GM12878 (cell line): ENCODE data around the gene CALD1. TPM values are rescaled to one million over a fixed set of nuclear protein-coding genes. Genes with fewer than 3 reads are reported as not detected.

ENCODE experiments used
- ATAC-seq: fragments of 200-7000 bp; cut with Tn5 transposase; 3 replicates; pipeline ENCODE4 v1.9.1; 2020; ENCODE audit warnings: mild to moderate bottlenecking, moderate library complexity
- BruUV-seq: library from RNA; stranded (reverse); fragments of 400-500 nt; replicated peaks from 2 replicates; lab custom pipeline; 2021; lab: Mats Ljungman, UMichigan
- CTCF ChIA-PET: fragments of 300-600 bp; sonication (Branson Sonifier 250); formaldehyde crosslinking; extraction: SDS; loops from one replicate; lab custom pipeline; 2021; ENCODE audit warnings: inconsistent platforms; lab: Yijun Ruan, JAX
- POLR2A ChIA-PET: fragments of 350-600 bp; formaldehyde crosslinking; extraction: SDS; loops from one replicate; lab custom pipeline; 2021; ENCODE audit warnings: inconsistent platforms; lab: Charles Lee
- RAD21 ChIA-PET: fragments of 300-600 bp; sonication (Branson Sonifier 250); formaldehyde crosslinking; loops from one replicate; lab custom pipeline; 2023; ENCODE audit warnings: antibody characterized with exemption; ENCODE audit not compliant: unreplicated experiment; lab: Charles Lee
- SMC1A ChIA-PET: fragments of 300-600 bp; sonication (Branson Sonifier 250); formaldehyde crosslinking; loops from one replicate; lab custom pipeline; 2023; ENCODE audit not compliant: unreplicated experiment, uncharacterized antibody; lab: Charles Lee
- DNase-seq: peaks from one replicate; pipeline ENCODE4 v3.0.0-alpha.2; 2011; ENCODE audit warnings: low read depth, low spot score
- FAIRE-seq: peaks from 3 replicates; lab custom pipeline; 2011; peaks lifted over from hg19 to GRCh38; lab: Jason Lieb, UNC
- H2AFZ ChIP-seq: 2 replicates; pipeline ENCODE4 v1.6.0; 2011; ENCODE audit warnings: low read depth, low read length, control low read depth; ENCODE audit not compliant: control insufficient read depth
- H3K27ac ChIP-seq: 2 replicates; pipeline ENCODE4 v1.5.1; 2011; ENCODE audit warnings: control low read depth; ENCODE audit not compliant: control insufficient read depth, insufficient read depth
- H3K27me3 ChIP-seq, 2 experiments: replicated peaks in 1 of 2; 2 replicates each; pipeline versions ENCODE4 v1.6.0 to v1.6.1; 2011; ENCODE audit warnings: low read length in 1 of 2; ENCODE audit not compliant: control insufficient read depth in 2 of 2, insufficient read depth in 2 of 2
- H3K36me3 ChIP-seq, 2 experiments: 2 replicates each; pipeline ENCODE4 v1.5.1; 2011; ENCODE audit warnings: low read length in 1 of 2; ENCODE audit not compliant: control insufficient read depth in 2 of 2, insufficient read depth in 2 of 2
- H3K4me1 ChIP-seq: 2 replicates; pipeline ENCODE4 v1.6.1; 2011; ENCODE audit warnings: mild to moderate bottlenecking, low read length, moderate library complexity, mixed read lengths; ENCODE audit not compliant: control insufficient read depth, insufficient read depth
- H3K4me2 ChIP-seq: 2 replicates; pipeline ENCODE4 v1.6.0; 2011; ENCODE audit warnings: control low read depth; ENCODE audit not compliant: control insufficient read depth, insufficient read depth
- H3K4me3 ChIP-seq: fragments of 200-600 bp; sonication (generic); 2 replicates; pipeline ENCODE4 v1.5.1; 2016
- H3K79me2 ChIP-seq: 2 replicates; pipeline ENCODE4 v1.6.0; 2011; ENCODE audit warnings: low read length; ENCODE audit not compliant: control insufficient read depth, insufficient read depth
- H3K9ac ChIP-seq: 2 replicates; pipeline ENCODE4 v1.8.0; 2011; ENCODE audit warnings: low read length, control low read depth, mixed read lengths; ENCODE audit not compliant: control insufficient read depth, insufficient read depth
- H3K9me3 ChIP-seq: replicated peaks from 3 replicates; pipeline ENCODE4 v1.5.1; 2011; ENCODE audit warnings: mild to moderate bottlenecking, low read length; ENCODE audit not compliant: control insufficient read depth, insufficient read depth
- H4K20me1 ChIP-seq: 2 replicates; pipeline ENCODE4 v1.6.0; 2011; ENCODE audit not compliant: control insufficient read depth, insufficient read depth
- CEBPB ChIP-seq, 2 experiments: fragments of 150-350 bp in 1 of 2; IDR thresholded peaks; 2 replicates each; pipeline ENCODE4 v1.6.1; 2012 to 2014; ENCODE audit warnings: low read depth in 2 of 2, low read length in 2 of 2, borderline replicate concordance in 1 of 2, inconsistent platforms in 1 of 2
- CREB1 ChIP-seq: IDR thresholded peaks from 2 replicates; pipeline ENCODE4 v1.6.1; 2012; ENCODE audit warnings: low read depth, mild to moderate bottlenecking, inconsistent platforms
- CTCF ChIP-seq, 3 experiments: IDR thresholded peaks in 2 of 3; conservative IDR thresholded peaks in 1 of 3; 2 replicates each; pipeline ENCODE4 v1.5.1; 2011; ENCODE audit warnings: low read depth in 3 of 3, low read length in 3 of 3, mild to moderate bottlenecking in 3 of 3, control low read depth in 2 of 3, moderate library complexity in 2 of 3, inconsistent platforms in 1 of 3, mixed read lengths in 1 of 3; ENCODE audit not compliant: control insufficient read depth in 2 of 3, insufficient read depth in 1 of 3; ENCODE audit errors: extremely low read depth in 1 of 3
- DPF2 ChIP-seq: fragments of 450-650 bp; IDR thresholded peaks from 2 replicates; pipeline ENCODE4 v1.6.1; 2017; ENCODE audit warnings: mild to moderate bottlenecking
- EED ChIP-seq: sonication (generic); IDR thresholded peaks from 2 replicates; pipeline ENCODE4 v1.6.1; 2016; ENCODE audit warnings: antibody characterized with exemption, low read depth
- FOXM1 ChIP-seq: IDR thresholded peaks from 2 replicates; pipeline ENCODE4 v1.6.1; 2012; ENCODE audit warnings: low read depth, mild to moderate bottlenecking, inconsistent platforms, low read length, moderate library complexity
- GATAD2B ChIP-seq: fragments of 450-650 bp; conservative IDR thresholded peaks from 2 replicates; pipeline ENCODE4 v1.6.1; 2017; ENCODE audit warnings: low read depth, mild to moderate bottlenecking, moderate library complexity
- IRF4 ChIP-seq: IDR thresholded peaks from 2 replicates; pipeline ENCODE4 v1.6.1; 2011; ENCODE audit warnings: low read depth, low read length
- JUND ChIP-seq: IDR thresholded peaks from 2 replicates; pipeline ENCODE4 v1.6.1; 2012; ENCODE audit warnings: low read depth, mild to moderate bottlenecking, low read length, improper control_type of control experiment, moderate library complexity
- KDM1A ChIP-seq: fragments of 200-600 bp; sonication (generic); IDR thresholded peaks from 2 replicates; pipeline ENCODE4 v1.6.1; 2016; ENCODE audit warnings: borderline replicate concordance
- MEF2B ChIP-seq: fragments of 450-650 bp; IDR thresholded peaks from 2 replicates; pipeline ENCODE4 v1.6.1; 2018; ENCODE audit warnings: mild to moderate bottlenecking, moderate library complexity; ENCODE audit not compliant: partially characterized antibody, poor library complexity, severe bottlenecking
- MYC ChIP-seq: IDR thresholded peaks from 2 replicates; pipeline ENCODE4 v1.6.1; 2011; ENCODE audit warnings: mild to moderate bottlenecking, low read length, moderate library complexity, inconsistent platforms; ENCODE audit not compliant: insufficient read depth, insufficient replicate concordance, insufficient read length, severe bottlenecking
- POLR2A ChIP-seq: IDR thresholded peaks from 2 replicates; pipeline ENCODE4 v1.6.1; 2011; ENCODE audit warnings: low read depth, mild to moderate bottlenecking, low read length
- RAD21 ChIP-seq: IDR thresholded peaks from 2 replicates; pipeline ENCODE4 v1.6.1; 2011; ENCODE audit warnings: mild to moderate bottlenecking, low read depth, low read length, moderate library complexity; ENCODE audit not compliant: insufficient read depth
- SMC3 ChIP-seq: IDR thresholded peaks from 2 replicates; pipeline ENCODE4 v1.6.1; 2011; ENCODE audit warnings: low read length, improper control_type of control experiment, borderline replicate concordance
- STAT3 ChIP-seq: IDR thresholded peaks from 2 replicates; pipeline ENCODE4 v1.6.1; 2011; ENCODE audit warnings: low read depth, low read length, improper control_type of control experiment
- SUPT20H ChIP-seq: IDR thresholded peaks from 2 replicates; pipeline ENCODE4 v1.6.1; 2011; ENCODE audit warnings: low read depth, mild to moderate bottlenecking, low read length, moderate library complexity, borderline replicate concordance; ENCODE audit not compliant: control insufficient read depth
- TCF12 ChIP-seq: IDR thresholded peaks from 2 replicates; pipeline ENCODE4 v1.6.1; 2011; ENCODE audit warnings: low read depth, mild to moderate bottlenecking, low read length
- TCF7 ChIP-seq: IDR thresholded peaks from 2 replicates; pipeline ENCODE4 v1.6.1; 2014; ENCODE audit warnings: antibody characterized with exemption, borderline replicate concordance
- WRNIP1 ChIP-seq: IDR thresholded peaks from 2 replicates; pipeline ENCODE4 v1.6.1; 2011; ENCODE audit warnings: low read depth, low read length, improper control_type of control experiment, borderline replicate concordance
- ZNF24 ChIP-seq: fragments of 450-650 bp; IDR thresholded peaks from 2 replicates; pipeline ENCODE4 v1.6.1; 2017; ENCODE audit warnings: antibody characterized with exemption, mild to moderate bottlenecking
- WGBS: methylation state at CpG from one replicate; pipeline ENCODE4 v1.1.6; 2016; ENCODE audit warnings: low lambda C conversion rate; ENCODE audit not compliant: insufficient replicate concordance, insufficient coverage; ENCODE audit errors: missing lambda C conversion rate; 5-methylcytosine and 5-hydroxymethylcytosine counted together
- in situ Hi-C: fragments of 300-500 bp; cut with MboI; formaldehyde crosslinking; loops from 9 replicates; pipeline ENCODE4 v1.14.3; 2018; ENCODE audit warnings: mixed read lengths
- intact Hi-C: fragments of 100-400 bp; cut with micrococcal nuclease; formaldehyde crosslinking; loops from one replicate; pipeline ENCODE4 v1.14.2; 2022; ENCODE audit not compliant: unreplicated experiment
- polyA plus RNA-seq, 11 experiments: library from polyadenylated mRNA; depleted of rRNA in 4 of 11; unstranded in 6 of 11; stranded (reverse) in 5 of 11; fragments of >200 nt; fragmentation: Nextera tagmentation in 4 of 11; fragmentation: Illumina TruSeq in 1 of 11; extraction: Ambion mirVana in 4 of 11; extraction: Trizol in 1 of 11; gene quantifications; 1 replicate in 1 of 11; 2 replicates in 10 of 11; pipeline versions ENCODE4 v1.2.1 to v1.2.3, GENCODE V29; 2011 to 2016; ENCODE audit warnings: inconsistent platforms in 2 of 11, missing spikeins in 2 of 11, low read depth in 1 of 11
- total RNA-seq, 4 experiments: library from RNA; depleted of rRNA in 3 of 4; stranded (reverse); fragments of >200 nt in 3 of 4; fragmentation: Illumina TruSeq in 1 of 4; extraction: Trizol in 1 of 4; gene quantifications; 2 replicates each; pipeline versions ENCODE4 v1.2.1 to v1.2.3, GENCODE V29; 2013 to 2021

CALD1 gene
- total and polyA plus RNA-seq, 10 of the 15 experiments (the other 5 are each of a cell fraction or from before 2014, with no cell fraction given) = 0.03 to 1.3 (median 0.22) TPM

GRCh38 chr7:134954197-134955082 lies 175.0 kb downstream of the CALD1 start:
- ATAC-seq (peak; percentile 83), DNase-seq (peak; percentile 15), FAIRE-seq (peak; percentile 82)
- Histone ChIP-seq H3K9me3 (no peaks in the 10 kb centered on the region), H3K4me3 (no peak overlapping the region), H3K36me3 (no peaks in the 10 kb centered on the region), H3K27ac (no peak overlapping the region), H4K20me1 (no peaks in the 10 kb centered on the region), H3K9ac (no peak overlapping the region), H3K79me2 (no peaks in the 10 kb centered on the region), H3K27me3 (no peaks in the 10 kb centered on the region), H2AFZ (no peak overlapping the region), H3K4me1 (no peaks in the 10 kb centered on the region; the same call in 1 of the 2 replicates), H3K4me2 (no peak overlapping the region; the same call in 1 of the 2 replicates)
- BruUV-seq = no TSS peak
- WGBS = 33% methylated on average over 9 of the region's 9 CpGs
- intact Hi-C loops (loop anchor here (5.0 kb wide), 1 partner anchor 522 kb away; no protein-coding TSS in a partner anchor), in situ Hi-C loops (no loop called here)
- POLR2A ChIA-PET = no interaction called here
- SMC1A ChIA-PET = interaction anchor here (0.6 to 5.3 kb wide), 25 partner anchors 9 to 522 kb away, joined by 3 to 34 read pairs (median 4); no protein-coding TSS in a partner anchor
- CTCF ChIA-PET = interaction anchor here (0.6 to 3.5 kb wide), 36 partner anchors 9 to 522 kb away, joined by 3 to 49 read pairs (median 5); partner anchors contain the start of genes AGBL3, BPGM and CYREN
- RAD21 ChIA-PET = interaction anchor here (0.9 to 3.5 kb wide), 14 partner anchors 9 to 321 kb away, joined by 3 to 28 read pairs (median 6); partner anchors contain the start of genes AGBL3 and CYREN
- TF ChIP-seq RAD21 = peak; percentile 72
- no peak for TF ChIP-seq CEBPB (IDR thresholded peaks at IDR 0.05; ENCODE audit: borderline replicate concordance in 1 of 2, low read depth in 2 of 2, low read length in 2 of 2)
- no peak for TF ChIP-seq FOXM1
- TF ChIP-seq CTCF (IDR thresholded peaks at IDR 0.05 in 2 of 3, conservative IDR thresholded peaks at IDR 0.05 in 1 of 3; ENCODE audit: control insufficient read depth in 2 of 3, extremely low read depth in 1 of 3, insufficient read depth in 1 of 3, low read depth in 3 of 3, low read length in 3 of 3) = peak; percentile 49 to 64 (median 58)
- no peak for TF ChIP-seq CREB1
- TF ChIP-seq EED = no peak
- peak; percentile 68; the same call in 1 of the 2 replicates for TF ChIP-seq SMC3
- no peak for TF ChIP-seq GATAD2B
- no peak for TF ChIP-seq STAT3
- TF ChIP-seq MEF2B = no peak
- no peak for TF ChIP-seq IRF4
- TF ChIP-seq MYC = no peak
- no peak for TF ChIP-seq JUND
- TF ChIP-seq WRNIP1 = no peak
- no peak for TF ChIP-seq ZNF24
- TF ChIP-seq TCF12 = no peak
- TF ChIP-seq DPF2 = no peak
- TF ChIP-seq POLR2A = no peak
- TF ChIP-seq KDM1A = no peak
- no peak for TF ChIP-seq TCF7
- no peak for TF ChIP-seq SUPT20H
